WTC11 (cell line): ENCODE measurements around the gene CIART. TPM values are rescaled to one million over a fixed set of nuclear protein-coding genes. Genes with fewer than 3 reads are reported as not detected.
A peak's percentile ranks its signal among the peaks of the same experiment; 100 is the strongest.

Experiments used
- ATAC-seq: fragments of 200-7000 bp; cut with Tn5 transposase; 2 replicates; pipeline ENCODE4 v1.10.0; 2021; ENCODE audit warnings: mild to moderate bottlenecking, moderate library complexity
- CTCF ChIA-PET: fragments of 300-600 bp; sonication (Branson Sonifier 250); formaldehyde crosslinking; loops from one replicate; lab custom pipeline; 2021; ENCODE audit warnings: antibody characterized with exemption; lab: Charles Lee
- POLR2A ChIA-PET: fragments of 350-600 bp; sonication (Branson Sonifier 250); formaldehyde crosslinking; loops from one replicate; lab custom pipeline; 2021; ENCODE audit warnings: antibody characterized with exemption; lab: Charles Lee
- DNase-seq: peaks from one replicate; pipeline ENCODE4 v3.0.0; 2021; ENCODE audit warnings: low spot score
- H3K27ac Mint-ChIP-seq: 2 replicates; pipeline ENCODE4 v1.8.0; 2021; ENCODE audit warnings: mixed read lengths
- H3K27me3 Mint-ChIP-seq: 2 replicates; pipeline ENCODE4 v1.8.0; 2021; ENCODE audit warnings: low read depth, mild to moderate bottlenecking, moderate library complexity, mixed read lengths
- H3K36me3 Mint-ChIP-seq: 2 replicates; pipeline ENCODE4 v1.8.0; 2021; ENCODE audit warnings: mixed read lengths
- H3K4me1 Mint-ChIP-seq: 2 replicates; pipeline ENCODE4 v1.8.0; 2022; ENCODE audit warnings: mixed read lengths
- H3K4me3 Mint-ChIP-seq: 2 replicates; pipeline ENCODE4 v1.8.0; 2021; ENCODE audit warnings: mild to moderate bottlenecking, moderate library complexity, mixed read lengths
- H3K9me3 Mint-ChIP-seq: 2 replicates; pipeline ENCODE4 v1.8.0; 2021; ENCODE audit warnings: mixed read lengths
- EMX1 ChIP-seq: fragments of 250-450 bp; sonication (Bioruptor Pico); IDR thresholded peaks from 2 replicates; pipeline ENCODE4 v1.8.0; 2021; ENCODE audit warnings: mild to moderate bottlenecking
- FOXK1 ChIP-seq: sonication (generic); formaldehyde crosslinking; IDR thresholded peaks from 2 replicates; pipeline ENCODE4 v1.8.0; 2022; ENCODE audit warnings: mild to moderate bottlenecking, moderate library complexity, missing genetic modification reagents
- FOXP1 ChIP-seq: sonication (generic); formaldehyde crosslinking; IDR thresholded peaks from 2 replicates; pipeline ENCODE4 v1.8.0; 2022; ENCODE audit warnings: missing genetic modification reagents, mild to moderate bottlenecking, moderate library complexity, borderline replicate concordance
- GTF2I ChIP-seq: fragments of 250-450 bp; sonication (Bioruptor Pico); conservative IDR thresholded peaks from 2 replicates; pipeline ENCODE4 v1.4.0; 2021; ENCODE audit warnings: mild to moderate bottlenecking
- NFE2L1 ChIP-seq: sonication (generic); formaldehyde crosslinking; IDR thresholded peaks from 2 replicates; pipeline ENCODE4 v1.8.1; 2023; ENCODE audit warnings: missing genetic modification reagents
- NFYB ChIP-seq: sonication (generic); formaldehyde crosslinking; conservative IDR thresholded peaks from 2 replicates; pipeline ENCODE4 v1.8.0; 2022; ENCODE audit warnings: low read depth, missing genetic modification reagents
- OVOL2 ChIP-seq: fragments of 250-450 bp; sonication (Bioruptor Pico); IDR thresholded peaks from 2 replicates; pipeline ENCODE4 v1.9.0; 2021; ENCODE audit warnings: mild to moderate bottlenecking, borderline replicate concordance
- SMAD3 ChIP-seq: sonication (generic); formaldehyde crosslinking; IDR thresholded peaks from 2 replicates; pipeline ENCODE4 v1.8.0; 2022; ENCODE audit warnings: missing genetic modification reagents, mild to moderate bottlenecking, borderline replicate concordance
- TEAD1 ChIP-seq: sonication (generic); formaldehyde crosslinking; IDR thresholded peaks from 2 replicates; pipeline ENCODE4 v1.8.0; 2022; ENCODE audit warnings: mild to moderate bottlenecking, missing genetic modification reagents
- TEAD4 ChIP-seq: sonication (generic); formaldehyde crosslinking; IDR thresholded peaks from 2 replicates; pipeline ENCODE4 v1.8.0; 2022; ENCODE audit warnings: mild to moderate bottlenecking, missing genetic modification reagents
- ZNF121 ChIP-seq: sonication (generic); formaldehyde crosslinking; IDR thresholded peaks from 2 replicates; pipeline ENCODE4 v1.8.0; 2023; ENCODE audit warnings: missing genetic modification reagents
- ZNF263 ChIP-seq: sonication (generic); formaldehyde crosslinking; IDR thresholded peaks from 2 replicates; pipeline ENCODE4 v1.8.1; 2022; ENCODE audit warnings: low read depth, mild to moderate bottlenecking, moderate library complexity, missing genetic modification reagents
- total RNA-seq: library from RNA; stranded (reverse); gene quantifications from 3 replicates; pipeline ENCODE4 v1.2.3, GENCODE V29; 2021
- TF ChIP-seq, protein P1 (sequence below): sonication (generic); formaldehyde crosslinking; conservative IDR thresholded peaks from 2 replicates; pipeline ENCODE4 v1.8.1; 2022; ENCODE audit warnings: mild to moderate bottlenecking, missing genetic modification reagents
- TF ChIP-seq, protein P2 (sequence below): sonication (generic); formaldehyde crosslinking; conservative IDR thresholded peaks from 2 replicates; pipeline ENCODE4 v1.8.1; 2023; ENCODE audit warnings: mild to moderate bottlenecking, low read depth, missing genetic modification reagents, moderate library complexity
- TF ChIP-seq, protein P3 (sequence below): sonication (generic); formaldehyde crosslinking; IDR thresholded peaks from 2 replicates; pipeline ENCODE4 v1.8.1; 2022; ENCODE audit warnings: mild to moderate bottlenecking, moderate library complexity, missing genetic modification reagents
- TF ChIP-seq, protein P4 (sequence below): sonication (generic); formaldehyde crosslinking; IDR thresholded peaks from 2 replicates; pipeline ENCODE4 v1.8.0; 2023; ENCODE audit warnings: missing genetic modification reagents, mild to moderate bottlenecking, borderline replicate concordance
- TF ChIP-seq, protein P5 (sequence below): fragments of 250-450 bp; sonication (Bioruptor Pico); IDR thresholded peaks from 2 replicates; pipeline ENCODE4 v1.9.0; 2021; ENCODE audit warnings: mild to moderate bottlenecking
- TF ChIP-seq, protein P6 (sequence below): sonication (generic); formaldehyde crosslinking; IDR thresholded peaks from 2 replicates; pipeline ENCODE4 v1.8.1; 2023; ENCODE audit warnings: mild to moderate bottlenecking, moderate library complexity, missing genetic modification reagents
- TF ChIP-seq, protein P7 (sequence below): fragments of 250-450 bp; sonication (Bioruptor Pico); IDR thresholded peaks from 2 replicates; pipeline ENCODE4 v1.8.0; 2021; ENCODE audit warnings: mild to moderate bottlenecking

CIART gene
- total RNA-seq, 1 experiment from 2014 or later = 7.8 TPM

DNA sequence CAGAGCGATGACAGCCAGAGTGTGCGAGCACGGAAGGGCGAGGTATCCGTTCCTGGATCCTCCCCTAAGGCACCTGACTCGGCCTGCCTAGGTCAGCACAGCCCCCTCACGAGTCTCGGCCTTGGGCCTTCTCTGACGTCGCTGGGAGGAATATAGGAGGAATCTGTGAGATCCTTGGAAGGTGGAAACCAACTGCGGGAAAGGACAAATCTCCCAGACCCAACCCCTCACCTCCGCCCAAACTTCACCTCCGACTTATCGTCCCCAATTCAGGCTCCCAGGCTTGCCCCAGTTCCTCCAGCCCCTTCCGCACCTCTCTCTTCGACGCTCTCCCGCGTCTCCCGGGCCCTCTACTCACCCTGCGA is 14.0 kb upstream of the CIART start:
- CTCF ChIA-PET = interaction anchor here (1.3 to 3.0 kb wide), 3 partner anchors 10 to 13 kb away, joined by 6 to 17 read pairs (median 9); partner anchors contain the start of gene CA14
- Mint-ChIP-seq H3K36me3 (peaks cover 35% of the 10 kb centered on the region), H3K4me1 (peaks cover 43% of the 10 kb centered on the region), H3K9me3 (no peaks in the 10 kb centered on the region), H3K27me3 (no peaks in the 10 kb centered on the region), H3K4me3 (peak overlapping the region; percentile 100), H3K27ac (peak overlapping the region; percentile 98)
- TF ChIP-seq SMAD3 (CRISPR knock-in tag) = no peak
- TF ChIP-seq OVOL2 = no peak
- no peak for TF ChIP-seq NFE2L1 (CRISPR knock-in tag)
- TF ChIP-seq, protein P1, sequence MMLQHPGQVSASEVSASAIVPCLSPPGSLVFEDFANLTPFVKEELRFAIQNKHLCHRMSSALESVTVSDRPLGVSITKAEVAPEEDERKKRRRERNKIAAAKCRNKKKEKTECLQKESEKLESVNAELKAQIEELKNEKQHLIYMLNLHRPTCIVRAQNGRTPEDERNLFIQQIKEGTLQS = no peak
- TF ChIP-seq EMX1 (CRISPR knock-in tag) = no peak
- no peak for TF ChIP-seq ZNF263 (CRISPR knock-in tag)
- TF ChIP-seq, protein P2, sequence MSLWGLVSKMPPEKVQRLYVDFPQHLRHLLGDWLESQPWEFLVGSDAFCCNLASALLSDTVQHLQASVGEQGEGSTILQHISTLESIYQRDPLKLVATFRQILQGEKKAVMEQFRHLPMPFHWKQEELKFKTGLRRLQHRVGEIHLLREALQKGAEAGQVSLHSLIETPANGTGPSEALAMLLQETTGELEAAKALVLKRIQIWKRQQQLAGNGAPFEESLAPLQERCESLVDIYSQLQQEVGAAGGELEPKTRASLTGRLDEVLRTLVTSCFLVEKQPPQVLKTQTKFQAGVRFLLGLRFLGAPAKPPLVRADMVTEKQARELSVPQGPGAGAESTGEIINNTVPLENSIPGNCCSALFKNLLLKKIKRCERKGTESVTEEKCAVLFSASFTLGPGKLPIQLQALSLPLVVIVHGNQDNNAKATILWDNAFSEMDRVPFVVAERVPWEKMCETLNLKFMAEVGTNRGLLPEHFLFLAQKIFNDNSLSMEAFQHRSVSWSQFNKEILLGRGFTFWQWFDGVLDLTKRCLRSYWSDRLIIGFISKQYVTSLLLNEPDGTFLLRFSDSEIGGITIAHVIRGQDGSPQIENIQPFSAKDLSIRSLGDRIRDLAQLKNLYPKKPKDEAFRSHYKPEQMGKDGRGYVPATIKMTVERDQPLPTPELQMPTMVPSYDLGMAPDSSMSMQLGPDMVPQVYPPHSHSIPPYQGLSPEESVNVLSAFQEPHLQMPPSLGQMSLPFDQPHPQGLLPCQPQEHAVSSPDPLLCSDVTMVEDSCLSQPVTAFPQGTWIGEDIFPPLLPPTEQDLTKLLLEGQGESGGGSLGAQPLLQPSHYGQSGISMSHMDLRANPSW (CRISPR knock-in tag) = no peak
- TF ChIP-seq GTF2I (CRISPR knock-in tag) = no peak
- TF ChIP-seq, all 79 proteins: peak for 0
- DNase-seq (no peak), ATAC-seq (no peak)
- POLR2A ChIA-PET = interaction anchor here (1.2 to 1.8 kb wide), 6 partner anchors 8 to 34 kb away, joined by 3 to 21 read pairs (median 4); partner anchors contain the start of genes CA14 and CIART

DNA sequence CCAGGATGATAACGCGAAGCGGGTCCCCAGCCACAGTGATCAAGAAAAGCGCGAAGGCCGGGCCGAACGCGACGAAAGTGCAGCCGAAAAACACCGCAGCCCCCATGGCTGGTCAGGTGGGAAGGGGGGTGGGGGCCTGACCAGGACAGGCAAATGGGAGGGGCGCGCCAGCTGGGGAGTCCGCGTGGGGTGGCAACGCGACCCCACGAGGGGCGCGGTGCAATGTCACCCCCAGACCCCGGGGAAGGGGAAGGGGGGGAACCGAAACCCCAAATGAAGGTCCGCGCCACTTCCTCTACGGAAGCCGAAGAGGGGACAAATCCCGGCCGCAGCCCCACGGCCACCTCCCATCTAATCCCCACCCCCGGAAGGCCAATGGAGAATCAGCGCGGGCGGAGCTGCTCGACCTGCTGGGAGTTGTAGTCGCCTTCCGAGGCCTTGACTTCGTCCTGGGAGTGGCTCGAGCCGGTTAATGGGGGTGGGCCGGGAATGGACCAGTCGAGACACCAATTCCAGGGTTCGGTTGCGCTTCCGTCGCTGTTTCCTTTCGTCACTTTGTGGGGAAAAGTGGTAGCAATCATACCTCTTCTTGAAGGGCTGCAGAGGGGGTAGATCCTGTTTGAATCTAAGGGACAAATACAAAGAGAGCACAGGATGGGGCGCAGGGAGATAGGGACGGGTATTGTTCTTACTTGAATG is 13.5 kb upstream of the CIART start, which contains the start of gene APH1A:
TSS of gene APH1A (minus strand) at position 312 of the 699 bp plus-strand sequence. CDS start at position 106, 206 bp downstream.
- peak within 1 kb of the TSS; percentile 100 for H3K27ac Mint-ChIP-seq
- no peaks in the 10 kb centered on the region for H3K9me3 Mint-ChIP-seq
- ATAC-seq (peak; percentile 95), DNase-seq (peak; percentile 98)
- no peaks in the 10 kb centered on the region for H3K27me3 Mint-ChIP-seq
- H3K4me3 Mint-ChIP-seq = peak within 1 kb of the TSS; percentile 100
- CTCF ChIA-PET = interaction anchor here (0.7 to 3.0 kb wide), 4 partner anchors 9 to 13 kb away, joined by 4 to 17 read pairs (median 8); partner anchors contain the start of gene CA14
- H3K36me3 Mint-ChIP-seq = peaks cover 30% of the 10 kb centered on the region
- POLR2A ChIA-PET = interaction anchor here (0.5 to 1.8 kb wide), 10 partner anchors 8 to 225 kb away, joined by 3 to 21 read pairs (median 4); partner anchors contain the start of genes CA14 and CIART
- peaks cover 49% of the 10 kb centered on the region for H3K4me1 Mint-ChIP-seq
- TF ChIP-seq, protein P3, sequence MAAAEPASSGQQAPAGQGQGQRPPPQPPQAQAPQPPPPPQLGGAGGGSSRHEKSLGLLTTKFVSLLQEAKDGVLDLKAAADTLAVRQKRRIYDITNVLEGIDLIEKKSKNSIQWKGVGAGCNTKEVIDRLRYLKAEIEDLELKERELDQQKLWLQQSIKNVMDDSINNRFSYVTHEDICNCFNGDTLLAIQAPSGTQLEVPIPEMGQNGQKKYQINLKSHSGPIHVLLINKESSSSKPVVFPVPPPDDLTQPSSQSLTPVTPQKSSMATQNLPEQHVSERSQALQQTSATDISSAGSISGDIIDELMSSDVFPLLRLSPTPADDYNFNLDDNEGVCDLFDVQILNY = 0 out of 2 replicates have a peak, but pooled peaks have one; percentile 45
- peak; percentile 23; the same call in 1 of the 2 replicates for TF ChIP-seq NFYB
- TF ChIP-seq, protein P4, sequence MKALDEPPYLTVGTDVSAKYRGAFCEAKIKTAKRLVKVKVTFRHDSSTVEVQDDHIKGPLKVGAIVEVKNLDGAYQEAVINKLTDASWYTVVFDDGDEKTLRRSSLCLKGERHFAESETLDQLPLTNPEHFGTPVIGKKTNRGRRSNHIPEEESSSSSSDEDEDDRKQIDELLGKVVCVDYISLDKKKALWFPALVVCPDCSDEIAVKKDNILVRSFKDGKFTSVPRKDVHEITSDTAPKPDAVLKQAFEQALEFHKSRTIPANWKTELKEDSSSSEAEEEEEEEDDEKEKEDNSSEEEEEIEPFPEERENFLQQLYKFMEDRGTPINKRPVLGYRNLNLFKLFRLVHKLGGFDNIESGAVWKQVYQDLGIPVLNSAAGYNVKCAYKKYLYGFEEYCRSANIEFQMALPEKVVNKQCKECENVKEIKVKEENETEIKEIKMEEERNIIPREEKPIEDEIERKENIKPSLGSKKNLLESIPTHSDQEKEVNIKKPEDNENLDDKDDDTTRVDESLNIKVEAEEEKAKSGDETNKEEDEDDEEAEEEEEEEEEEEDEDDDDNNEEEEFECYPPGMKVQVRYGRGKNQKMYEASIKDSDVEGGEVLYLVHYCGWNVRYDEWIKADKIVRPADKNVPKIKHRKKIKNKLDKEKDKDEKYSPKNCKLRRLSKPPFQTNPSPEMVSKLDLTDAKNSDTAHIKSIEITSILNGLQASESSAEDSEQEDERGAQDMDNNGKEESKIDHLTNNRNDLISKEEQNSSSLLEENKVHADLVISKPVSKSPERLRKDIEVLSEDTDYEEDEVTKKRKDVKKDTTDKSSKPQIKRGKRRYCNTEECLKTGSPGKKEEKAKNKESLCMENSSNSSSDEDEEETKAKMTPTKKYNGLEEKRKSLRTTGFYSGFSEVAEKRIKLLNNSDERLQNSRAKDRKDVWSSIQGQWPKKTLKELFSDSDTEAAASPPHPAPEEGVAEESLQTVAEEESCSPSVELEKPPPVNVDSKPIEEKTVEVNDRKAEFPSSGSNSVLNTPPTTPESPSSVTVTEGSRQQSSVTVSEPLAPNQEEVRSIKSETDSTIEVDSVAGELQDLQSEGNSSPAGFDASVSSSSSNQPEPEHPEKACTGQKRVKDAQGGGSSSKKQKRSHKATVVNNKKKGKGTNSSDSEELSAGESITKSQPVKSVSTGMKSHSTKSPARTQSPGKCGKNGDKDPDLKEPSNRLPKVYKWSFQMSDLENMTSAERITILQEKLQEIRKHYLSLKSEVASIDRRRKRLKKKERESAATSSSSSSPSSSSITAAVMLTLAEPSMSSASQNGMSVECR (CRISPR knock-in tag) = no peak
- no peak for TF ChIP-seq ZNF121 (CRISPR knock-in tag)
- TF ChIP-seq, protein P5, sequence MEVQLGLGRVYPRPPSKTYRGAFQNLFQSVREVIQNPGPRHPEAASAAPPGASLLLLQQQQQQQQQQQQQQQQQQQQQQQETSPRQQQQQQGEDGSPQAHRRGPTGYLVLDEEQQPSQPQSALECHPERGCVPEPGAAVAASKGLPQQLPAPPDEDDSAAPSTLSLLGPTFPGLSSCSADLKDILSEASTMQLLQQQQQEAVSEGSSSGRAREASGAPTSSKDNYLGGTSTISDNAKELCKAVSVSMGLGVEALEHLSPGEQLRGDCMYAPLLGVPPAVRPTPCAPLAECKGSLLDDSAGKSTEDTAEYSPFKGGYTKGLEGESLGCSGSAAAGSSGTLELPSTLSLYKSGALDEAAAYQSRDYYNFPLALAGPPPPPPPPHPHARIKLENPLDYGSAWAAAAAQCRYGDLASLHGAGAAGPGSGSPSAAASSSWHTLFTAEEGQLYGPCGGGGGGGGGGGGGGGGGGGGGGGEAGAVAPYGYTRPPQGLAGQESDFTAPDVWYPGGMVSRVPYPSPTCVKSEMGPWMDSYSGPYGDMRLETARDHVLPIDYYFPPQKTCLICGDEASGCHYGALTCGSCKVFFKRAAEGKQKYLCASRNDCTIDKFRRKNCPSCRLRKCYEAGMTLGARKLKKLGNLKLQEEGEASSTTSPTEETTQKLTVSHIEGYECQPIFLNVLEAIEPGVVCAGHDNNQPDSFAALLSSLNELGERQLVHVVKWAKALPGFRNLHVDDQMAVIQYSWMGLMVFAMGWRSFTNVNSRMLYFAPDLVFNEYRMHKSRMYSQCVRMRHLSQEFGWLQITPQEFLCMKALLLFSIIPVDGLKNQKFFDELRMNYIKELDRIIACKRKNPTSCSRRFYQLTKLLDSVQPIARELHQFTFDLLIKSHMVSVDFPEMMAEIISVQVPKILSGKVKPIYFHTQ (CRISPR knock-in tag) = no peak
- no peak for TF ChIP-seq TEAD4
- TF ChIP-seq TEAD1 (CRISPR knock-in tag) = no peak
- TF ChIP-seq, protein P6, sequence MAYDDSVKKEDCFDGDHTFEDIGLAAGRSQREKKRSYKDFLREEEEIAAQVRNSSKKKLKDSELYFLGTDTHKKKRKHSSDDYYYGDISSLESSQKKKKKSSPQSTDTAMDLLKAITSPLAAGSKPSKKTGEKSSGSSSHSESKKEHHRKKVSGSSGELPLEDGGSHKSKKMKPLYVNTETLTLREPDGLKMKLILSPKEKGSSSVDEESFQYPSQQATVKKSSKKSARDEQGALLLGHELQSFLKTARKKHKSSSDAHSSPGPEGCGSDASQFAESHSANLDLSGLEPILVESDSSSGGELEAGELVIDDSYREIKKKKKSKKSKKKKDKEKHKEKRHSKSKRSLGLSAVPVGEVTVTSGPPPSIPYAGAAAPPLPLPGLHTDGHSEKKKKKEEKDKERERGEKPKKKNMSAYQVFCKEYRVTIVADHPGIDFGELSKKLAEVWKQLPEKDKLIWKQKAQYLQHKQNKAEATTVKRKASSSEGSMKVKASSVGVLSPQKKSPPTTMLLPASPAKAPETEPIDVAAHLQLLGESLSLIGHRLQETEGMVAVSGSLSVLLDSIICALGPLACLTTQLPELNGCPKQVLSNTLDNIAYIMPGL (CRISPR knock-in tag) = no peak
- TF ChIP-seq, protein P7, sequence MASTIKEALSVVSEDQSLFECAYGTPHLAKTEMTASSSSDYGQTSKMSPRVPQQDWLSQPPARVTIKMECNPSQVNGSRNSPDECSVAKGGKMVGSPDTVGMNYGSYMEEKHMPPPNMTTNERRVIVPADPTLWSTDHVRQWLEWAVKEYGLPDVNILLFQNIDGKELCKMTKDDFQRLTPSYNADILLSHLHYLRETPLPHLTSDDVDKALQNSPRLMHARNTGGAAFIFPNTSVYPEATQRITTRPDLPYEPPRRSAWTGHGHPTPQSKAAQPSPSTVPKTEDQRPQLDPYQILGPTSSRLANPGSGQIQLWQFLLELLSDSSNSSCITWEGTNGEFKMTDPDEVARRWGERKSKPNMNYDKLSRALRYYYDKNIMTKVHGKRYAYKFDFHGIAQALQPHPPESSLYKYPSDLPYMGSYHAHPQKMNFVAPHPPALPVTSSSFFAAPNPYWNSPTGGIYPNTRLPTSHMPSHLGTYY (CRISPR knock-in tag) = no peak
- peak; percentile 93 for TF ChIP-seq FOXP1 (CRISPR knock-in tag)
- peak; percentile 30; the same call in 1 of the 2 replicates for TF ChIP-seq FOXK1
